HepG2 (cell line): ENCODE data around the gene IL32. TPM values are rescaled to one million over a fixed set of nuclear protein-coding genes. Genes with fewer than 3 reads are reported as not detected.

ENCODE experiments used
- ARNT ChIP-seq: fragments of 450-650 bp; IDR thresholded peaks from 2 replicates; pipeline ENCODE4 v1.6.1; 2017
- DNMT3B ChIP-seq: conservative IDR thresholded peaks from 2 replicates; pipeline ENCODE4 v1.6.1; 2016; ENCODE audit warnings: missing biosample characterization, control low read depth
- FOXA3 ChIP-seq: IDR thresholded peaks from 2 replicates; pipeline ENCODE4 v1.6.1; 2016; ENCODE audit warnings: missing genetic modification reagents, missing compliant biosample characterization
- HES4 ChIP-seq: sonication (generic); formaldehyde crosslinking; IDR thresholded peaks from 2 replicates; pipeline ENCODE4 v1.9.0; 2021; ENCODE audit warnings: mild to moderate bottlenecking, missing genetic modification reagents, borderline replicate concordance
- HNF4A ChIP-seq: sonication (generic); formaldehyde crosslinking; IDR thresholded peaks from 2 replicates; pipeline ENCODE4 v1.4.0; 2020; ENCODE audit warnings: missing genetic modification reagents
- HOXD1 ChIP-seq: sonication (generic); formaldehyde crosslinking; IDR thresholded peaks from 2 replicates; pipeline ENCODE4 v1.5.0; 2020; ENCODE audit warnings: missing genetic modification reagents
- KDM2A ChIP-seq: sonication (generic); formaldehyde crosslinking; IDR thresholded peaks from 2 replicates; pipeline ENCODE4 v1.4.0; 2020; ENCODE audit warnings: low read depth, missing genetic modification reagents, borderline replicate concordance
- RFX3 ChIP-seq: IDR thresholded peaks from 2 replicates; pipeline ENCODE4 v1.6.1; 2016; ENCODE audit warnings: missing biosample characterization, missing genetic modification reagents
- ZFP91 ChIP-seq: sonication (generic); formaldehyde crosslinking; IDR thresholded peaks from 2 replicates; pipeline ENCODE4 v1.9.0; 2022; ENCODE audit warnings: missing genetic modification reagents, mild to moderate bottlenecking, borderline replicate concordance
- ZGPAT ChIP-seq: IDR thresholded peaks from 2 replicates; pipeline ENCODE4 v1.6.1; 2016; ENCODE audit warnings: mild to moderate bottlenecking
- ZNF230 ChIP-seq: sonication (generic); formaldehyde crosslinking; IDR thresholded peaks from 2 replicates; pipeline ENCODE4 v1.4.0; 2020; ENCODE audit warnings: mild to moderate bottlenecking, missing genetic modification reagents
- ZNF296 ChIP-seq: sonication (generic); formaldehyde crosslinking; conservative IDR thresholded peaks from 2 replicates; pipeline ENCODE4 v1.5.0; 2020; ENCODE audit warnings: mild to moderate bottlenecking, missing genetic modification reagents
- ZNF382 ChIP-seq: sonication (generic); formaldehyde crosslinking; IDR thresholded peaks from 2 replicates; pipeline ENCODE4 v1.5.0; 2020; ENCODE audit warnings: missing genetic modification reagents, mild to moderate bottlenecking, borderline replicate concordance
- ZNF670 ChIP-seq: sonication (generic); formaldehyde crosslinking; IDR thresholded peaks from 2 replicates; pipeline ENCODE4 v1.8.0; 2022; ENCODE audit warnings: mild to moderate bottlenecking, missing genetic modification reagents, borderline replicate concordance
- ZNF816 ChIP-seq: sonication (generic); formaldehyde crosslinking; IDR thresholded peaks from 2 replicates; pipeline ENCODE4 v1.8.0; 2022; ENCODE audit warnings: missing genetic modification reagents, mild to moderate bottlenecking, borderline replicate concordance
- polyA plus RNA-seq, 8 experiments: library from polyadenylated mRNA; depleted of rRNA in 3 of 8; stranded (reverse) in 7 of 8; unstranded in 1 of 8; fragments of >200 nt; fragmentation: Illumina TruSeq in 4 of 8; extraction: Trizol in 4 of 8; gene quantifications; 2 replicates each; pipeline versions ENCODE4 v1.2.1 to v1.2.3, GENCODE V29; 2011 to 2016; ENCODE audit warnings: low read depth in 4 of 8, missing spikeins in 1 of 8, mixed read lengths in 1 of 8; ENCODE audit not compliant: insufficient read depth in 1 of 8
- total RNA-seq, 5 experiments: library from RNA; depleted of rRNA; stranded (reverse); fragments of >200 nt; fragmentation: Illumina TruSeq; extraction: Trizol; gene quantifications; 2 replicates each; pipeline ENCODE4 v1.2.3, GENCODE V29; 2016; ENCODE audit warnings: low read depth in 1 of 5
- TF ChIP-seq, protein P1 (sequence below): sonication (generic); formaldehyde crosslinking; IDR thresholded peaks from 2 replicates; pipeline ENCODE4; 2020; ENCODE audit warnings: missing genetic modification reagents, mild to moderate bottlenecking, borderline replicate concordance
- TF ChIP-seq, protein P2 (sequence below): sonication (generic); formaldehyde crosslinking; conservative IDR thresholded peaks from 2 replicates; pipeline ENCODE4 v1.5.0; 2020; ENCODE audit warnings: missing genetic modification reagents
- TF ChIP-seq, protein P3 (sequence below): sonication (generic); formaldehyde crosslinking; IDR thresholded peaks from 2 replicates; pipeline ENCODE4 v1.5.1; 2020; ENCODE audit warnings: missing genetic modification reagents, mild to moderate bottlenecking, borderline replicate concordance

IL32 gene
- total and polyA plus RNA-seq, 2 of the 13 experiments (the other 11 are each of a cell fraction or from before 2014, with no cell fraction given) = 115 to 165 TPM

DNA sequence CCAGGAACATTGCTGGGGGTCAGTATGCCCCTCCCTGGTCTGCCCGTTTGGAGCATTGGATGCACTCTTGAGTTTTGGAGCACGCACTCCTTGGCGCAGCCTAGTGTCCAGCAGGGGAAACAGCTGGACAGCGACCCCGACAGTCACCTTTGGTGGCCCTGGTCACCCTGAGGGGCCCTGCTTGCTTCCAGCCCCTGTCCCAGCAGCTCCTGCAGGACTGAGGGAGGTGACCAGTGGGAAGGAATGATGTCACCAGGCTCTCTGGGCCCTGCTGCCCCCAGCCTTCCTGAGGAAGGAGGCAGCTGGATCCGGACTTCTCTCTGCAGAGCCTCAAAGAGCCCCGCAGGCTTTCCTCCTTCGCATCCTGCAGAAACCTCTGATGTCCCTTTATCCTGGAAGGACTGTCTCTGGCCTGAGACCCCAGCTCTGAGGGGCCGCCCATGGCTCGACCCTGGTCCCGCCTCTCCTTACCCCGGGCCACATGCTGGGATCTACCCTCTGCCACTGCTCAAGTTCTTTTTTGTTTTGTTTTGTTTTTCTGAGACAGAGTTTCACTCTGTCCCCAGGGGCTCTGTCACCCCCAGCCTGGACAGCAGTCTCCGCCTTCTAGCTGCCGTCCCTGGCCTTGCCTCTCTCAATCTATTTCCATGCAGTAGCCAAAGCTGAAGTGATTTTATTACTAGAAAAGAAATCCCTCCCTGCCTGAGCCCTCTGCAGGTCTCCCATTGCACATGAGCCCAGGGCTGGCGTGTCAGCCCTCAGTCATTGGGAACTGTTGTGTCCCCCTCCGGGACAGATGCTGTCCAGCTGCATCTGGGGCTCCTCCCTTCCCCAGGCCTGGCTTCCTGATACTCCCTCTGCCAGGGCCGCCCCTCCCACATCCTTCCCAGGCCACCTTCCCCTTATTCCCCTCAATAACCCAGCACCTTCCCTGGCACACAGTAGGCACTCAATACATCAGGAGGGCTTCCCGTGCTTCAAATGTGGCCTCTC is 22.1 kb downstream of the IL32 start (continued):
- TF ChIP-seq ZFP91 (CRISPR knock-in tag) = no peak; the same call in 1 of the 2 replicates
- TF ChIP-seq HOXD1 (CRISPR knock-in tag) = 0 out of 2 replicates have a peak, but pooled peaks have one; percentile 45
- TF ChIP-seq ZNF296 (CRISPR knock-in tag) = peak; percentile 83
- no peak for TF ChIP-seq RFX3
- TF ChIP-seq HNF4A (CRISPR knock-in tag) = peak; percentile 14; the same call in 1 of the 2 replicates
- peak; percentile 38 for TF ChIP-seq KDM2A (CRISPR knock-in tag)
- TF ChIP-seq ZNF382 (CRISPR knock-in tag) = no peak
- TF ChIP-seq, protein P1, sequence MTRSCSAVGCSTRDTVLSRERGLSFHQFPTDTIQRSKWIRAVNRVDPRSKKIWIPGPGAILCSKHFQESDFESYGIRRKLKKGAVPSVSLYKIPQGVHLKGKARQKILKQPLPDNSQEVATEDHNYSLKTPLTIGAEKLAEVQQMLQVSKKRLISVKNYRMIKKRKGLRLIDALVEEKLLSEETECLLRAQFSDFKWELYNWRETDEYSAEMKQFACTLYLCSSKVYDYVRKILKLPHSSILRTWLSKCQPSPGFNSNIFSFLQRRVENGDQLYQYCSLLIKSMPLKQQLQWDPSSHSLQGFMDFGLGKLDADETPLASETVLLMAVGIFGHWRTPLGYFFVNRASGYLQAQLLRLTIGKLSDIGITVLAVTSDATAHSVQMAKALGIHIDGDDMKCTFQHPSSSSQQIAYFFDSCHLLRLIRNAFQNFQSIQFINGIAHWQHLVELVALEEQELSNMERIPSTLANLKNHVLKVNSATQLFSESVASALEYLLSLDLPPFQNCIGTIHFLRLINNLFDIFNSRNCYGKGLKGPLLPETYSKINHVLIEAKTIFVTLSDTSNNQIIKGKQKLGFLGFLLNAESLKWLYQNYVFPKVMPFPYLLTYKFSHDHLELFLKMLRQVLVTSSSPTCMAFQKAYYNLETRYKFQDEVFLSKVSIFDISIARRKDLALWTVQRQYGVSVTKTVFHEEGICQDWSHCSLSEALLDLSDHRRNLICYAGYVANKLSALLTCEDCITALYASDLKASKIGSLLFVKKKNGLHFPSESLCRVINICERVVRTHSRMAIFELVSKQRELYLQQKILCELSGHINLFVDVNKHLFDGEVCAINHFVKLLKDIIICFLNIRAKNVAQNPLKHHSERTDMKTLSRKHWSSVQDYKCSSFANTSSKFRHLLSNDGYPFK (CRISPR knock-in tag) = no peak
- TF ChIP-seq FOXA3 (CRISPR knock-in tag) = 0 out of 2 replicates have a peak, but pooled peaks have one; percentile 8
- TF ChIP-seq, protein P2, sequence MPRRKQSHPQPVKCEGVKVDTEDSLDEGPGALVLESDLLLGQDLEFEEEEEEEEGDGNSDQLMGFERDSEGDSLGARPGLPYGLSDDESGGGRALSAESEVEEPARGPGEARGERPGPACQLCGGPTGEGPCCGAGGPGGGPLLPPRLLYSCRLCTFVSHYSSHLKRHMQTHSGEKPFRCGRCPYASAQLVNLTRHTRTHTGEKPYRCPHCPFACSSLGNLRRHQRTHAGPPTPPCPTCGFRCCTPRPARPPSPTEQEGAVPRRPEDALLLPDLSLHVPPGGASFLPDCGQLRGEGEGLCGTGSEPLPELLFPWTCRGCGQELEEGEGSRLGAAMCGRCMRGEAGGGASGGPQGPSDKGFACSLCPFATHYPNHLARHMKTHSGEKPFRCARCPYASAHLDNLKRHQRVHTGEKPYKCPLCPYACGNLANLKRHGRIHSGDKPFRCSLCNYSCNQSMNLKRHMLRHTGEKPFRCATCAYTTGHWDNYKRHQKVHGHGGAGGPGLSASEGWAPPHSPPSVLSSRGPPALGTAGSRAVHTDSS (CRISPR knock-in tag) = no peak
- no peak for TF ChIP-seq ARNT
- 0 out of 2 replicates have a peak, but pooled peaks have one; percentile 9 for TF ChIP-seq ZNF230 (CRISPR knock-in tag)
- TF ChIP-seq ZGPAT (CRISPR knock-in tag) = peak; percentile 19; the same call in 1 of the 2 replicates
- TF ChIP-seq ZNF816 (CRISPR knock-in tag) = no peak
- TF ChIP-seq, protein P3, sequence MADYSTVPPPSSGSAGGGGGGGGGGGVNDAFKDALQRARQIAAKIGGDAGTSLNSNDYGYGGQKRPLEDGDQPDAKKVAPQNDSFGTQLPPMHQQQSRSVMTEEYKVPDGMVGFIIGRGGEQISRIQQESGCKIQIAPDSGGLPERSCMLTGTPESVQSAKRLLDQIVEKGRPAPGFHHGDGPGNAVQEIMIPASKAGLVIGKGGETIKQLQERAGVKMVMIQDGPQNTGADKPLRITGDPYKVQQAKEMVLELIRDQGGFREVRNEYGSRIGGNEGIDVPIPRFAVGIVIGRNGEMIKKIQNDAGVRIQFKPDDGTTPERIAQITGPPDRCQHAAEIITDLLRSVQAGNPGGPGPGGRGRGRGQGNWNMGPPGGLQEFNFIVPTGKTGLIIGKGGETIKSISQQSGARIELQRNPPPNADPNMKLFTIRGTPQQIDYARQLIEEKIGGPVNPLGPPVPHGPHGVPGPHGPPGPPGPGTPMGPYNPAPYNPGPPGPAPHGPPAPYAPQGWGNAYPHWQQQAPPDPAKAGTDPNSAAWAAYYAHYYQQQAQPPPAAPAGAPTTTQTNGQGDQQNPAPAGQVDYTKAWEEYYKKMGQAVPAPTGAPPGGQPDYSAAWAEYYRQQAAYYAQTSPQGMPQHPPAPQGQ = no peak
- 0 out of 2 replicates have a peak, but pooled peaks have one; percentile 34 for TF ChIP-seq ZNF670 (CRISPR knock-in tag)
- 0 out of 2 replicates have a peak, but pooled peaks have one; percentile 20 for TF ChIP-seq HES4
- TF ChIP-seq DNMT3B (CRISPR knock-in tag) = 0 out of 2 replicates have a peak, but pooled peaks have one; percentile 45
